ENCODE results near the gene MARCHF11. TPM values are rescaled to one million over a fixed set of nuclear protein-coding genes. Genes with fewer than 3 reads are reported as not detected.

Gene MARCHF11
- total and polyA plus RNA-seq, 2 of the 4 experiments (the other 2 are of a cell fraction): not detected

DNA sequence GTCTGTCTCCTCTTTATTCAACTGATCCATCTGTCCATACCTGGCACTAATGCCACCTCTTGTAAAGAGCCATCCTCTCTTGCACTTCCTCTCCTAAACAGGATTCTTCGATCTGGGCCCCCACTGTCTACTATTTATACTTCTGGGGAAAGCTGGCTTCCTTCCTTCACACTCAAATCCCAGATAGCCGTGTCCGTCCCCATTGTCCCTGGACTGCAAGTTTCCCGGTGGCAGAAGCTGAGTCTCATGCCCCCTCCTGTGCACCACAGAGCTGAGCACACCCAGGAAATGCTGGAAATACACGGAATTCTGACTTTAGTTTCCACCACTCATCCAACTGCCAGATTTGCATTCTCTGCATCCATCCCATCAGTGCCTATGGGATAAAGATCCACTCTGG is 84.0 kb downstream of the MARCHF11 start:
- no peak overlapping the region for H3K9ac ChIP-seq (ENCODE audit: low read depth, low read length)
- ChIA-PET CTCF (no interaction called here), POLR2A (ENCODE audit: unreplicated experiment) (no interaction called here)
- H2AK9ac ChIP-seq (replicated peaks; ENCODE audit: low read depth, low read length, poor library complexity): no peak overlapping the region
- in situ Hi-C loops (cut with MboI; ENCODE audit: low sequenced_read_pairs): no loop called here
- no TSS peak for BruUV-seq (replicated peaks)
- DNase-seq (no peak), ATAC-seq (ENCODE audit: low read depth) (no peak)
- no peaks in the 10 kb centered on the region for H3K4me1 ChIP-seq (ENCODE audit: control insufficient read depth, insufficient read depth, low read length)
- H2AK5ac ChIP-seq (ENCODE audit: low read depth, low read length): no peak overlapping the region
- no peak overlapping the region for H2AFZ ChIP-seq (replicated peaks; ENCODE audit: low read length, poor library complexity)
- H3K79me1 ChIP-seq (ENCODE audit: low read depth in 1 of 2, low read length in 2 of 2): no peaks in the 10 kb centered on the region
- H3K36me3 ChIP-seq (ENCODE audit: control insufficient read depth, insufficient read depth, low read length): no peaks in the 10 kb centered on the region
- no peak overlapping the region for H3K4ac ChIP-seq (ENCODE audit: low read depth, low read length)
- WGBS, 2 experiments (ENCODE audit: extremely low coverage in 2 of 2, insufficient read length in 1 of 2): 16% methylated on average over 5 of the region's 5 CpGs; no CpG with 5 or more reads in 1 of the 2 experiments
- no peaks in the 10 kb centered on the region for H3K27me3 ChIP-seq (ENCODE audit: control insufficient read depth, insufficient read depth, low read length)
- H4K91ac ChIP-seq (ENCODE audit: insufficient read depth, low read depth, low read length): no peak overlapping the region
- H3K18ac ChIP-seq (ENCODE audit: low read depth, low read length): no peak overlapping the region
- no peak overlapping the region for H3K14ac ChIP-seq (replicated peaks; ENCODE audit: low read depth, low read length)
- no peak overlapping the region for H2BK120ac ChIP-seq (ENCODE audit: low read depth, low read length)
- H3K9me1 ChIP-seq (ENCODE audit: insufficient read depth, low read length): no peaks in the 10 kb centered on the region; the same call in 1 of the 2 replicates
- no peak overlapping the region for H4K5ac ChIP-seq (ENCODE audit: low read depth, low read length)
- no peak overlapping the region for H4K8ac ChIP-seq (ENCODE audit: low read depth in 2 of 2, low read length in 2 of 2)
- H3K27ac ChIP-seq (ENCODE audit: insufficient read depth, low read length): no peak overlapping the region
- H2BK20ac ChIP-seq (ENCODE audit: low read depth, low read length): no peak overlapping the region
- intact Hi-C loops (cut with micrococcal nuclease): no loop called here
- H3K9me3 ChIP-seq (ENCODE audit: control insufficient read depth, insufficient read depth, low read length): no peaks in the 10 kb centered on the region
- no peak overlapping the region for H3K23ac ChIP-seq (ENCODE audit: low read depth, low read length)
- dilution Hi-C loops (cut with HindIII; ENCODE audit: low sequenced_read_pairs, unreplicated experiment): no loop called here
- no peaks in the 10 kb centered on the region for H4K20me1 ChIP-seq (ENCODE audit: insufficient read depth, low read length)
- H3K56ac ChIP-seq (ENCODE audit: extremely low read depth, insufficient read depth, low read length): no peak overlapping the region
- H2BK15ac ChIP-seq (ENCODE audit: low read depth, low read length): no peak overlapping the region
- no peak overlapping the region for H3K4me2 ChIP-seq (ENCODE audit: low read depth, low read length)
- no peak overlapping the region for H2BK5ac ChIP-seq (ENCODE audit: low read depth, low read length, poor library complexity, severe bottlenecking)
- TF ChIP-seq FOS (IDR thresholded peaks at IDR 0.05; ENCODE audit: low read depth, low read length): no peak
- no peak for TF ChIP-seq RCOR1 (IDR thresholded peaks at IDR 0.05; ENCODE audit: insufficient replicate concordance, low read length)
- TF ChIP-seq MXI1 (IDR thresholded peaks at IDR 0.05; ENCODE audit: borderline replicate concordance, low read depth, low read length): no peak
- no peak for TF ChIP-seq RAD21 (IDR thresholded peaks at IDR 0.05; ENCODE audit: low read length)
- no peak for TF ChIP-seq CHD1 (IDR thresholded peaks at IDR 0.05; ENCODE audit: low read depth, low read length)
- no peak for TF ChIP-seq RFX5 (IDR thresholded peaks at IDR 0.05; ENCODE audit: low read depth, low read length)
- TF ChIP-seq MAZ (IDR thresholded peaks at IDR 0.05; ENCODE audit: borderline replicate concordance, low read depth, low read length): no peak
- TF ChIP-seq MAFK (IDR thresholded peaks at IDR 0.05; ENCODE audit: low read depth, low read length): no peak
- no peak for TF ChIP-seq POLR2A (IDR thresholded peaks at IDR 0.05; ENCODE audit: low read depth, low read length)
- no peak for TF ChIP-seq SMC3 (IDR thresholded peaks at IDR 0.05; ENCODE audit: low read depth, low read length)
- no peak overlapping the region for H3K4me3 ChIP-seq (ENCODE audit: insufficient read depth, low read depth, low read length)
